Kidney (tissue), 14 donors: ENCODE measurements around the gene ITGA3. TPM values are rescaled to one million over a fixed set of nuclear protein-coding genes. Genes with fewer than 3 reads are reported as not detected.

Source experiments
- DNase-seq, 5 donors: peaks; one replicate each; pipeline ENCODE4 v3.0.0-alpha.2; 2013 to 2020
- FAIRE-seq: peaks from 2 replicates; lab custom pipeline; 2012; peaks lifted over from hg19 to GRCh38; lab: Jason Lieb, UNC
- H3K27ac ChIP-seq, 2 donors: one replicate each; pipeline ENCODE4 v1.7.0; 2013; ENCODE audit warnings: low read depth in 2 of 2, low read length in 2 of 2, inconsistent platforms in 1 of 2
- H3K27me3 ChIP-seq: one replicate; pipeline ENCODE4 v1.7.1; 2013; ENCODE audit warnings: low read length, inconsistent platforms; ENCODE audit not compliant: control insufficient read depth, insufficient read depth
- H3K36me3 ChIP-seq, 3 donors: one replicate each; pipeline versions ENCODE4 v1.7.0 to v1.7.1; 2013; ENCODE audit warnings: low read length in 3 of 3, control low read depth in 1 of 3, inconsistent platforms in 1 of 3; ENCODE audit not compliant: insufficient read depth in 3 of 3, control insufficient read depth in 2 of 3
- H3K4me1 ChIP-seq, 3 donors: one replicate each; pipeline versions ENCODE4 v1.7.0 to v1.7.1; 2013; ENCODE audit warnings: low read length in 3 of 3, inconsistent platforms in 1 of 3, low read depth in 1 of 3; ENCODE audit not compliant: control insufficient read depth in 2 of 3, insufficient read depth in 2 of 3
- H3K4me3 ChIP-seq, 3 donors: one replicate each; pipeline versions ENCODE4 v1.7.0 to v1.8.1; 2013; ENCODE audit warnings: low read length in 3 of 3, control low read depth in 1 of 3, inconsistent platforms in 1 of 3
- H3K9ac ChIP-seq, 3 donors: one replicate each; pipeline versions ENCODE4 v1.7.0 to v1.7.1; 2013; ENCODE audit warnings: low read length in 3 of 3, control low read depth in 1 of 3, inconsistent platforms in 1 of 3
- H3K9me3 ChIP-seq, 3 donors: one replicate each; pipeline versions ENCODE4 v1.7.0 to v1.7.1; 2013; ENCODE audit warnings: low read length in 3 of 3, control low read depth in 1 of 3, inconsistent platforms in 1 of 3; ENCODE audit not compliant: control insufficient read depth in 2 of 3, insufficient read depth in 1 of 3
- CTCF ChIP-seq: IDR thresholded peaks from 3 replicates; pipeline ENCODE4 v1.5.1; 2012; ENCODE audit warnings: mild to moderate bottlenecking, moderate library complexity, borderline replicate concordance; ENCODE audit not compliant: insufficient read depth; ENCODE audit errors: extremely low read depth
- intact Hi-C: fragments of 100-400 bp; cut with DNase I; formaldehyde crosslinking; loops from one replicate; pipeline ENCODE4 v1.11.1; 2022
- polyA plus RNA-seq: library from polyadenylated mRNA; stranded (reverse); fragments of 350-450 nt; fragmentation: Illumina TruSeq; extraction: RNeasy Lipid Tissue Mini Kit (QIAGEN cat#74804); gene quantifications from one replicate; pipeline ENCODE4 v1.2.3, GENCODE V29; 2014; ENCODE audit warnings: low read depth, low replicate concordance; ENCODE audit not compliant: insufficient read depth
- total RNA-seq: library from RNA; stranded (reverse); fragmentation: NEBNext Ultra II Directional; extraction: Animal tissue kit (Norgen Biotek cat#: 25700); gene quantifications from one replicate; pipeline ENCODE4 v1.2.1, GENCODE V29; 2021
- donor health status: control.
- donor health status: control.
- donor health status: control.
- donor health status: control.
- donor health status: control.
- donor health status: DM: yes; HTN: yes; CAD: no.
- donor health status: Normal renal cell carcinoma (clear cell type).

ITGA3 gene
- total and polyA plus RNA-seq, 2 donors from 2014 or later: 117 to 367 TPM

- intact Hi-C loops: loop anchor here (10.0 kb wide), 1 partner anchor 57 kb away; no protein-coding TSS in a partner anchor
- TF ChIP-seq CTCF: no peak
- FAIRE-seq: no peak
- H3K9me3 ChIP-seq: no peaks in the 10 kb centered on the region
- peak overlapping the region in 1 of 3 donors; percentile 14 for H3K4me3 ChIP-seq
- H3K9ac ChIP-seq: no peak overlapping the region
- DNase-seq: peak in 3 of 5 donors; percentile 67 to 96 (median 68)
- peak overlapping the region; percentile 51 to 60 for H3K27ac ChIP-seq
- no peaks in the 10 kb centered on the region for H3K27me3 ChIP-seq
- peaks cover 0 to 12% (median 6%) of the 10 kb centered on the region in 3 donors for H3K4me1 ChIP-seq
- H3K36me3 ChIP-seq: no peaks in the 10 kb centered on the region
These were observed 28.6 kb upstream of the ITGA3 start for GRCh38 chr17:50027172-50027880.

GRCh38 chr17:50027881-50028735, 27.8 kb upstream of the ITGA3 start:
- Histone ChIP-seq H3K4me1 (peaks cover 0 to 12% (median 6%) of the 10 kb centered on the region in 3 donors), H3K9ac (no peak overlapping the region), H3K27me3 (no peaks in the 10 kb centered on the region), H3K4me3 (no peak overlapping the region), H3K27ac (peak overlapping the region; percentile 51 to 60), H3K36me3 (no peaks in the 10 kb centered on the region), H3K9me3 (no peaks in the 10 kb centered on the region)
- no peak for FAIRE-seq
- intact Hi-C loops: loop anchor here (10.0 kb wide), 1 partner anchor 57 kb away; no protein-coding TSS in a partner anchor
- no peak for TF ChIP-seq CTCF
- DNase-seq: peak; percentile 79 to 95 (median 85)

GRCh38 chr17:50028736-50029120, 27.2 kb upstream of the ITGA3 start:
- Histone ChIP-seq H3K27me3 (no peaks in the 10 kb centered on the region), H3K4me3 (no peak overlapping the region), H3K36me3 (no peaks in the 10 kb centered on the region), H3K9ac (no peak overlapping the region), H3K9me3 (no peaks in the 10 kb centered on the region), H3K4me1 (peaks cover 0 to 12% (median 6%) of the 10 kb centered on the region in 3 donors), H3K27ac (no peak overlapping the region)
- TF ChIP-seq CTCF: no peak
- no peak for FAIRE-seq
- DNase-seq: no peak
- intact Hi-C loops: loop anchor here (10.0 kb wide), 1 partner anchor 56 kb away; no protein-coding TSS in a partner anchor
